K562 (cell line): ENCODE results near the gene GART. TPM values are rescaled to one million over a fixed set of nuclear protein-coding genes. Genes with fewer than 3 reads are reported as not detected.

Source experiments
- E2F8 ChIP-seq: fragments of 450-650 bp; IDR thresholded peaks from 2 replicates; pipeline ENCODE4 v1.7.1; 2018; ENCODE audit warnings: mild to moderate bottlenecking, low read depth; ENCODE audit not compliant: partially characterized antibody
- KHSRP ChIP-seq: fragments of 450-650 bp; IDR thresholded peaks from 2 replicates; pipeline ENCODE4 v1.6.1; 2017
- MXD1 ChIP-seq: fragments of 250-450 bp; sonication (Bioruptor Pico); IDR thresholded peaks from 2 replicates; pipeline ENCODE4 v1.8.0; 2021; ENCODE audit warnings: borderline replicate concordance, mild to moderate bottlenecking, moderate library complexity; ENCODE audit not compliant: poor library complexity, severe bottlenecking
- POLR2B ChIP-seq: fragments of 450-650 bp; IDR thresholded peaks from 2 replicates; pipeline ENCODE4 v1.6.1; 2018; ENCODE audit warnings: low read depth; ENCODE audit not compliant: partially characterized antibody
- WHSC1 ChIP-seq: IDR thresholded peaks from one replicate; pipeline ENCODE4 v1.6.1; 2012; ENCODE audit warnings: low read length, control low read depth, inconsistent platforms
- ZNF551 ChIP-seq: fragments of 250-450 bp; sonication (Bioruptor Pico); IDR thresholded peaks from 2 replicates; pipeline ENCODE4 v1.5.0; 2021; ENCODE audit warnings: mild to moderate bottlenecking, moderate library complexity
- polyA plus RNA-seq, 8 experiments: library from polyadenylated mRNA; depleted of rRNA in 4 of 8; stranded (reverse) in 5 of 8; unstranded in 3 of 8; fragments of >200 nt; fragmentation: Nextera tagmentation in 2 of 8; fragmentation: Illumina TruSeq in 1 of 8; extraction: Ambion mirVana in 2 of 8; extraction: Trizol in 1 of 8; gene quantifications; 2 replicates each; pipeline versions ENCODE4 v1.2.1 to v1.2.3, GENCODE V29; 2011 to 2014; ENCODE audit warnings: inconsistent platforms in 1 of 8, missing spikeins in 1 of 8
- total RNA-seq, 7 experiments: library from RNA; depleted of rRNA in 6 of 7; stranded (reverse); fragments of >200 nt in 6 of 7; fragmentation: Illumina TruSeq in 2 of 7; extraction: Trizol in 2 of 7; gene quantifications; 2 replicates each; pipeline versions ENCODE4 v1.2.1 to v1.2.3, GENCODE V29; 2011 to 2021; ENCODE audit warnings: low replicate concordance in 1 of 7

GART gene
- total and polyA plus RNA-seq, 9 of the 15 experiments (the other 6 are each of a cell fraction or from before 2014, with no cell fraction given), result 141 to 429 (median 349) TPM

- TF ChIP-seq WHSC1 (no peak), E2F8 (peak; percentile 52), ZNF551 (CRISPR knock-in tag) (no peak), MXD1 (CRISPR knock-in tag) (no peak), POLR2B (peak; percentile 66), KHSRP (peak; percentile 69; the same call in 1 of the 2 replicates)
- TF ChIP-seq, all 486 proteins: peak for 44
Observed at GRCh38 chr21:33552093-33552998, 10.4 kb upstream of the GART start (continued).
